Measurements from ENCODE around the gene FGG.

DNA sequence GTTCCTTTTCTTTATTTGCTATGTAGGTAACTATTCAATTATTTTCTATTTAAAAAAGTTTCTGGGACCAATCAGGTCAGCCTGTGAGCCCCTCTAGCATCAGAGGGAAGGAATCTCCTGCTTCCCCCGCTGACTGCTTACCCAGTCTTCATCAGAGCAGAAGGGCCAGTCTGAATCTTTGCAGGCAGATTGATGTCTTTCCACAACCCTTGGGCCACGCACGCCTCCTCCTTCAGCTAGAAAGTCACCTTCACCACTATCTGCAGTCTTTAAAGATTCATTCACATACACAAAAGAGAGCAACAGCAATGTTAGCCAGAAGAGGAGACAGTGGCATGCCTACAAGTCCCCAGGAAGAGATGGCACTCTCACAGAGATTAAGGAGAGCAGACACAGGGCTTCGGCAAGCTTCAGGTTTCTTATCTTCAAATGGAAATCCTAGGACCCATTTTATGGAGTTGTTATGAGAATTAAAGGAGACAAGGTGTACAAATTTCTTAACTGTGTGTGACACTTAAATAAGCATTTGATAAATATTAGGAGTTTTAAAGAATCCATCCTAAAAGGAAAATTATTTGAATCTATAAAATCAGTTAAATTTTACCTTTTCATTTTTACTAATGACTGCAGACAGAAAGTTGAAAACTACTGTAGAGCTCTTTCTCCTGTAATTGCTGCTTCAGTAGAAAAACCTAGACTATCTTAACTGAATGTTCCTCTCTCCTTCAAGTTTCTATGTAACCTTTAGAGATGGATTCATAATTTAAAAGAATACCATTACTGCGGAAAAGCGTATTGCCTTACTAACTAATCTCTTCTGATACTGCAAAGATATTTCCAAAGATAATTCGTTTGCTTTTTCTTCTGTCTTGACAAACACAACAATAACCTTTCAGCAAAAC, 22.9 kb downstream of the FGG start:
- TF ChIP-seq POLR2AphosphoS5 (IDR thresholded peaks at IDR 0.05; ENCODE audit: low read depth, low read length) (no peak), TAF1 (IDR thresholded peaks at IDR 0.05; ENCODE audit: borderline replicate concordance, insufficient read depth, low read length) (no peak)
- TF ChIP-seq, protein P1, sequence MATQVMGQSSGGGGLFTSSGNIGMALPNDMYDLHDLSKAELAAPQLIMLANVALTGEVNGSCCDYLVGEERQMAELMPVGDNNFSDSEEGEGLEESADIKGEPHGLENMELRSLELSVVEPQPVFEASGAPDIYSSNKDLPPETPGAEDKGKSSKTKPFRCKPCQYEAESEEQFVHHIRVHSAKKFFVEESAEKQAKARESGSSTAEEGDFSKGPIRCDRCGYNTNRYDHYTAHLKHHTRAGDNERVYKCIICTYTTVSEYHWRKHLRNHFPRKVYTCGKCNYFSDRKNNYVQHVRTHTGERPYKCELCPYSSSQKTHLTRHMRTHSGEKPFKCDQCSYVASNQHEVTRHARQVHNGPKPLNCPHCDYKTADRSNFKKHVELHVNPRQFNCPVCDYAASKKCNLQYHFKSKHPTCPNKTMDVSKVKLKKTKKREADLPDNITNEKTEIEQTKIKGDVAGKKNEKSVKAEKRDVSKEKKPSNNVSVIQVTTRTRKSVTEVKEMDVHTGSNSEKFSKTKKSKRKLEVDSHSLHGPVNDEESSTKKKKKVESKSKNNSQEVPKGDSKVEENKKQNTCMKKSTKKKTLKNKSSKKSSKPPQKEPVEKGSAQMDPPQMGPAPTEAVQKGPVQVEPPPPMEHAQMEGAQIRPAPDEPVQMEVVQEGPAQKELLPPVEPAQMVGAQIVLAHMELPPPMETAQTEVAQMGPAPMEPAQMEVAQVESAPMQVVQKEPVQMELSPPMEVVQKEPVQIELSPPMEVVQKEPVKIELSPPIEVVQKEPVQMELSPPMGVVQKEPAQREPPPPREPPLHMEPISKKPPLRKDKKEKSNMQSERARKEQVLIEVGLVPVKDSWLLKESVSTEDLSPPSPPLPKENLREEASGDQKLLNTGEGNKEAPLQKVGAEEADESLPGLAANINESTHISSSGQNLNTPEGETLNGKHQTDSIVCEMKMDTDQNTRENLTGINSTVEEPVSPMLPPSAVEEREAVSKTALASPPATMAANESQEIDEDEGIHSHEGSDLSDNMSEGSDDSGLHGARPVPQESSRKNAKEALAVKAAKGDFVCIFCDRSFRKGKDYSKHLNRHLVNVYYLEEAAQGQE (IDR thresholded peaks at IDR 0.05; ENCODE audit: insufficient read depth in 1 of 2, low read depth in 2 of 2, low read length in 2 of 2) = no peak
